DND-41 (cell line): ENCODE data around the gene ADAMTS12.

Source experiments
- ATAC-seq: fragments of 200-7000 bp; cut with Tn5 transposase; 3 replicates; pipeline ENCODE4 v1.9.1; 2021; ENCODE audit warnings: low read depth; ENCODE audit not compliant: insufficient read depth
- DNase-seq: peaks from one replicate; pipeline ENCODE4 v3.0.0-alpha.2; 2020
- H2AFZ ChIP-seq: 2 replicates; pipeline ENCODE4 v1.6.0; 2012; ENCODE audit warnings: low read depth, low read length
- H3K27ac ChIP-seq: 2 replicates; pipeline ENCODE4 v1.5.1; 2012; ENCODE audit warnings: low read length, inconsistent platforms
- H3K27me3 ChIP-seq: fragments of 200-600 bp; sonication (generic); 2 replicates; pipeline ENCODE4 v1.6.0; 2012; ENCODE audit warnings: low read length, mild to moderate bottlenecking, inconsistent platforms; ENCODE audit not compliant: insufficient read depth, poor library complexity
- H3K36me3 ChIP-seq: 2 replicates; pipeline ENCODE4 v1.5.1; 2012; ENCODE audit warnings: low read length, inconsistent platforms; ENCODE audit not compliant: insufficient read depth
- H3K4me1 ChIP-seq: 2 replicates; pipeline ENCODE4 v1.5.1; 2012; ENCODE audit warnings: mild to moderate bottlenecking, low read length; ENCODE audit not compliant: insufficient read depth
- H3K4me2 ChIP-seq: 2 replicates; pipeline ENCODE4 v1.6.0; 2012; ENCODE audit warnings: mild to moderate bottlenecking, moderate library complexity, low read length, inconsistent platforms; ENCODE audit not compliant: insufficient read depth
- H3K4me3 ChIP-seq, 2 experiments: fragments of 200-600 bp in 1 of 2; shearing (Covaris generic) in 1 of 2; 2 replicates each; pipeline ENCODE4 v1.5.1; 2012 to 2016; ENCODE audit warnings: inconsistent platforms in 2 of 2, low read length in 2 of 2, mild to moderate bottlenecking in 2 of 2, low read depth in 1 of 2, moderate library complexity in 1 of 2
- H3K79me2 ChIP-seq: 2 replicates; pipeline ENCODE4 v1.6.0; 2012; ENCODE audit warnings: low read length, inconsistent platforms; ENCODE audit not compliant: insufficient read depth
- H3K9ac ChIP-seq: 2 replicates; pipeline ENCODE4 v1.6.0; 2012; ENCODE audit warnings: low read depth, mild to moderate bottlenecking, inconsistent platforms, low read length, moderate library complexity
- H3K9me3 ChIP-seq: 2 replicates; pipeline ENCODE4 v1.5.1; 2012; ENCODE audit warnings: low read length, moderate library complexity, mild to moderate bottlenecking, inconsistent platforms; ENCODE audit not compliant: insufficient read depth, severe bottlenecking
- H4K20me1 ChIP-seq: 2 replicates; pipeline ENCODE4 v1.6.0; 2012; ENCODE audit warnings: low read length; ENCODE audit not compliant: insufficient read depth
- EZH2 ChIP-seq: IDR thresholded peaks from 3 replicates; pipeline ENCODE4 v1.6.1; 2012; ENCODE audit warnings: borderline replicate concordance, low read depth, mild to moderate bottlenecking, moderate library complexity, low read length, inconsistent platforms; ENCODE audit not compliant: severe bottlenecking
- TF ChIP-seq, protein P1 (sequence below): IDR thresholded peaks from 2 replicates; pipeline ENCODE4 v1.5.1; 2012; ENCODE audit warnings: borderline replicate concordance, low read length, moderate library complexity, mild to moderate bottlenecking; ENCODE audit not compliant: poor library complexity, severe bottlenecking; ENCODE audit errors: extremely low read depth

The ADAMTS12 gene

DNA sequence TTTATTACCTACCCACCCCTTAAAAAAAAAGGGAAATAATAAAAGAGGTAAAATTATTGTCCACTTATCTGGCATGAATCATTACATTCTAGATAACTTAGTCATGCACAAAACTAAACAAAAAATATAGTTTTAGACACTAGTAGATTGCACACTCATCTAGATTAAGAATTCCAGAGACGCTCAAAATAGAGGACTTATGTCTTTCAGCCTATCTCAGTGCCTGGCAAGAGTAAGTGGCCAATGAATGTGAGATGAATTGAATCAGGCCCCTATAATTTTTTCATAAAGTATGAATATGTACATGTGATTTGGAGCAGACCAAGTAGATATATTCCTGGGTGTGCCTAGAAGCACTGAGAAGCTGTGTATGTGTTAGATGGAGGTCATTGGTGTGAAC lies 42.4 kb upstream of the ADAMTS12 start:
- Histone ChIP-seq H3K9me3 (no peaks in the 10 kb centered on the region), H2AFZ (no peak overlapping the region), H3K79me2 (no peaks in the 10 kb centered on the region), H3K4me3 (no peak overlapping the region), H3K9ac (no peak overlapping the region), H3K36me3 (no peaks in the 10 kb centered on the region), H3K4me2 (no peak overlapping the region), H3K27me3 (no peaks in the 10 kb centered on the region), H3K4me1 (no peaks in the 10 kb centered on the region), H4K20me1 (no peaks in the 10 kb centered on the region), H3K27ac (no peak overlapping the region)
- no peak for DNase-seq
- no peak for ATAC-seq
- no peak for TF ChIP-seq EZH2
- TF ChIP-seq, protein P1, sequence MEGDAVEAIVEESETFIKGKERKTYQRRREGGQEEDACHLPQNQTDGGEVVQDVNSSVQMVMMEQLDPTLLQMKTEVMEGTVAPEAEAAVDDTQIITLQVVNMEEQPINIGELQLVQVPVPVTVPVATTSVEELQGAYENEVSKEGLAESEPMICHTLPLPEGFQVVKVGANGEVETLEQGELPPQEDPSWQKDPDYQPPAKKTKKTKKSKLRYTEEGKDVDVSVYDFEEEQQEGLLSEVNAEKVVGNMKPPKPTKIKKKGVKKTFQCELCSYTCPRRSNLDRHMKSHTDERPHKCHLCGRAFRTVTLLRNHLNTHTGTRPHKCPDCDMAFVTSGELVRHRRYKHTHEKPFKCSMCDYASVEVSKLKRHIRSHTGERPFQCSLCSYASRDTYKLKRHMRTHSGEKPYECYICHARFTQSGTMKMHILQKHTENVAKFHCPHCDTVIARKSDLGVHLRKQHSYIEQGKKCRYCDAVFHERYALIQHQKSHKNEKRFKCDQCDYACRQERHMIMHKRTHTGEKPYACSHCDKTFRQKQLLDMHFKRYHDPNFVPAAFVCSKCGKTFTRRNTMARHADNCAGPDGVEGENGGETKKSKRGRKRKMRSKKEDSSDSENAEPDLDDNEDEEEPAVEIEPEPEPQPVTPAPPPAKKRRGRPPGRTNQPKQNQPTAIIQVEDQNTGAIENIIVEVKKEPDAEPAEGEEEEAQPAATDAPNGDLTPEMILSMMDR: no peak

DNA sequence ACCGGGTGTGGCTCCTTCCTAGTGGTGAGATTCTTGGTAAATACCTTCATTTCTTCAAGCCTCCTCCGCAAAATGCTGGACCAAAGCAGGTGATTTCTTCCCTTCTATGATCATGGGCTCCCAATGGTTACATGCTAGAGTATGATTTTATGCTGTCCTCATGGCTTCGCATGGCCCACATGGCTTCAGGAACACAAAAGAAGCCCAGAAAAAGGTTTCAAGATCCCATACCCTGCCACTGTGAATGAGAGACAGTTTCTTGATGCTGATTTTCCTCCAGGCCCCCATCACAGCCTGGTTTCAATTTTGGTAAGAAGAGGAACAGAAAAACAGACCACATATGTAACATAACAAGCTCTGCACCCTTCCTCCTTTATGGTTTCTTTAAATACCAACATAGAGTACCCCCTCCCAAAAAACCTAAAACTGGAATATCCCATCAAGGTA lies 42.0 kb upstream of the ADAMTS12 start:
- Histone ChIP-seq H3K4me2 (no peak overlapping the region), H3K36me3 (no peaks in the 10 kb centered on the region), H3K79me2 (no peaks in the 10 kb centered on the region), H4K20me1 (no peaks in the 10 kb centered on the region), H3K4me3 (no peak overlapping the region), H3K27me3 (no peaks in the 10 kb centered on the region), H3K4me1 (no peaks in the 10 kb centered on the region), H3K9ac (no peak overlapping the region), H2AFZ (no peak overlapping the region), H3K27ac (no peak overlapping the region), H3K9me3 (no peaks in the 10 kb centered on the region)
- TF ChIP-seq, protein P1: no peak
- TF ChIP-seq EZH2: no peak
- DNase-seq: no peak
- no peak for ATAC-seq

DNA sequence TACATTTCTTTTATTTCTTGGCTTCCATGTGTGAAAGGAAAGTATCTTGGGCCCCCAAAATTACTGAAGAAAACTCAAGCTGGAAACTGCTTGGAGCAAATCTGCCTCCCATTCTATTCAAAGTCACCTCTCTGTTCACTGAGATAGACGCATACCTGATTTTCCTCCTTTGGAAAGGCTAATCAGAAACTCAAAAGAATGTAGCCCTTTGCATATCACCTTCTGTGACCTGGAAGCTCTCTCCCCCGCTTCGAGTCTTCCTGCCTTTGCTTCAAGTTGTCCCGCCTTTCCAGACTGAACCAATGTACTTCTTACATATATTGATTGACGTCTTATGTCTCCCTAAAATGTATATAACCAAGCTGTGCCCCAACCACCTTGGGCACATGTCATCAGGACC lies 39.3 kb upstream of the ADAMTS12 start:
- no peak overlapping the region for H3K4me3 ChIP-seq
- no peaks in the 10 kb centered on the region for H3K36me3 ChIP-seq
- no peak overlapping the region for H3K4me2 ChIP-seq
- no peaks in the 10 kb centered on the region for H4K20me1 ChIP-seq
- no peak for TF ChIP-seq EZH2
- TF ChIP-seq, protein P1: no peak
- H3K9ac ChIP-seq: no peak overlapping the region
- H3K4me1 ChIP-seq: no peaks in the 10 kb centered on the region
- no peak overlapping the region for H3K27ac ChIP-seq
- DNase-seq (no peak), ATAC-seq (no peak)
- H2AFZ ChIP-seq: no peak overlapping the region
- H3K79me2 ChIP-seq: no peaks in the 10 kb centered on the region
- H3K27me3 ChIP-seq: no peaks in the 10 kb centered on the region
- no peaks in the 10 kb centered on the region for H3K9me3 ChIP-seq
